DOHH2 (cell line): ENCODE results near the gene ACAA1.
"Not testable (repeated sequence)": the region's sequence is repeated elsewhere in the genome, so short reads cannot be mapped to it uniquely, and the experiment has no call there.

Source experiments
- EZH2phosphoT487 ChIP-seq: fragments of 200-600 bp; sonication (generic); IDR thresholded peaks from 2 replicates; pipeline ENCODE4 v1.6.1; 2017; ENCODE audit warnings: borderline replicate concordance, mild to moderate bottlenecking, antibody characterized with exemption, low read length, moderate library complexity, mixed read lengths
- TF ChIP-seq, protein P1 (sequence below): fragments of 200-600 bp; sonication (generic); IDR thresholded peaks from one replicate; pipeline ENCODE4 v1.5.1; 2014; ENCODE audit warnings: antibody characterized with exemption, mild to moderate bottlenecking, low read depth, low read length; ENCODE audit not compliant: poor library complexity, severe bottlenecking

DNA sequence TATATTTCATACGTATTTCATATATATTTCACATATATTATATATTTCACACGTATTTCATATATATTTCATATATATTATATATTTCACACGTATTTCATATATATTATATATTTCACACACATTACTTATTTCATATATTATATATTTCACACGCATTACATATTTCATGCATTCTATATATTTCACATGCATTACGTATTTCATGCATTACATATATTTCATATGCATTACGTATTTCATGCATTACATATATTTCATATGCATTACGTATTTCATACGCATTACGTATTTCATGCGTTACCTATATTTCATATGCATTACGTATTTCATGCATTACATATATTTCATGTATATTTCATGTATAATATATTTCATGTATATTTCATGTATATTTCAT is 23.8 kb upstream of the ACAA1 start:
- TF ChIP-seq, protein P1, sequence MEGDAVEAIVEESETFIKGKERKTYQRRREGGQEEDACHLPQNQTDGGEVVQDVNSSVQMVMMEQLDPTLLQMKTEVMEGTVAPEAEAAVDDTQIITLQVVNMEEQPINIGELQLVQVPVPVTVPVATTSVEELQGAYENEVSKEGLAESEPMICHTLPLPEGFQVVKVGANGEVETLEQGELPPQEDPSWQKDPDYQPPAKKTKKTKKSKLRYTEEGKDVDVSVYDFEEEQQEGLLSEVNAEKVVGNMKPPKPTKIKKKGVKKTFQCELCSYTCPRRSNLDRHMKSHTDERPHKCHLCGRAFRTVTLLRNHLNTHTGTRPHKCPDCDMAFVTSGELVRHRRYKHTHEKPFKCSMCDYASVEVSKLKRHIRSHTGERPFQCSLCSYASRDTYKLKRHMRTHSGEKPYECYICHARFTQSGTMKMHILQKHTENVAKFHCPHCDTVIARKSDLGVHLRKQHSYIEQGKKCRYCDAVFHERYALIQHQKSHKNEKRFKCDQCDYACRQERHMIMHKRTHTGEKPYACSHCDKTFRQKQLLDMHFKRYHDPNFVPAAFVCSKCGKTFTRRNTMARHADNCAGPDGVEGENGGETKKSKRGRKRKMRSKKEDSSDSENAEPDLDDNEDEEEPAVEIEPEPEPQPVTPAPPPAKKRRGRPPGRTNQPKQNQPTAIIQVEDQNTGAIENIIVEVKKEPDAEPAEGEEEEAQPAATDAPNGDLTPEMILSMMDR = not testable (repeated sequence)
- not testable (repeated sequence) for TF ChIP-seq EZH2phosphoT487
